Measurements from ENCODE around the gene PDE4DIP.
"Not testable (repeated sequence)": the region's sequence is repeated elsewhere in the genome, so short reads cannot be mapped to it uniquely, and the experiment has no call there.

The PDE4DIP gene

DNA sequence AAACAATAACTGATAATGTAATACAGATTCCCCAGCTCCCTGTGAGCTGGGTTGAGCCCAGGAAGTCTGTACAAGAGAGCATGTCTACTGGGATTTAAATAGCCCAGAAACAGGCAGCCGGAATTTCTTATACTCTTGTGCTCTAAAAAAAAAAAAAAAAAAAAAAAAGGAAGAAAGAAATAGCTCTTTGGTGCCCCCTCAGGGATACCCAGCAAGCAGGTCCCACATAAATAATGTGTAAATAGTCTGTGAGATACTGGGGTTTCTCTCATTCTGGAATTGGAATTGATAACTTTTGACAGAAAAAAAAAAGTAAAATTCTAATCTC is 25.4 kb downstream of the PDE4DIP start:
- H3K27ac ChIP-seq (ENCODE audit: insufficient read depth, low read depth, low read length, poor library complexity, severe bottlenecking); H3K4me1 ChIP-seq (ENCODE audit: control insufficient read depth, insufficient read depth, low read length); H3K36me3 ChIP-seq (ENCODE audit: control insufficient read depth, insufficient read depth, low read length); H3K27me3 ChIP-seq (ENCODE audit: control insufficient read depth, insufficient read depth, low read length, poor library complexity, severe bottlenecking); H3K4me3 ChIP-seq (ENCODE audit: insufficient read depth, low read depth, low read length); H3K9me3 ChIP-seq (ENCODE audit: control insufficient read depth, low read length): not testable (repeated sequence)
- no CpG with 5 or more reads among the region's 1 CpG for WGBS, 2 experiments

GRCh38 chr1:148874408-148875388 is 30.5 kb downstream of the PDE4DIP start:
- not testable (repeated sequence) for H3K27me3 ChIP-seq (ENCODE audit: control insufficient read depth, insufficient read depth, low read length, poor library complexity, severe bottlenecking); H3K9me3 ChIP-seq (ENCODE audit: control insufficient read depth, low read length); H3K4me3 ChIP-seq (ENCODE audit: insufficient read depth, low read depth, low read length); H3K36me3 ChIP-seq (ENCODE audit: control insufficient read depth, insufficient read depth, low read length); H3K4me1 ChIP-seq (ENCODE audit: control insufficient read depth, insufficient read depth, low read length); H3K27ac ChIP-seq (ENCODE audit: insufficient read depth, low read depth, low read length, poor library complexity, severe bottlenecking)
- no CpG with 5 or more reads among the region's 5 CpGs for WGBS, 2 experiments

DNA sequence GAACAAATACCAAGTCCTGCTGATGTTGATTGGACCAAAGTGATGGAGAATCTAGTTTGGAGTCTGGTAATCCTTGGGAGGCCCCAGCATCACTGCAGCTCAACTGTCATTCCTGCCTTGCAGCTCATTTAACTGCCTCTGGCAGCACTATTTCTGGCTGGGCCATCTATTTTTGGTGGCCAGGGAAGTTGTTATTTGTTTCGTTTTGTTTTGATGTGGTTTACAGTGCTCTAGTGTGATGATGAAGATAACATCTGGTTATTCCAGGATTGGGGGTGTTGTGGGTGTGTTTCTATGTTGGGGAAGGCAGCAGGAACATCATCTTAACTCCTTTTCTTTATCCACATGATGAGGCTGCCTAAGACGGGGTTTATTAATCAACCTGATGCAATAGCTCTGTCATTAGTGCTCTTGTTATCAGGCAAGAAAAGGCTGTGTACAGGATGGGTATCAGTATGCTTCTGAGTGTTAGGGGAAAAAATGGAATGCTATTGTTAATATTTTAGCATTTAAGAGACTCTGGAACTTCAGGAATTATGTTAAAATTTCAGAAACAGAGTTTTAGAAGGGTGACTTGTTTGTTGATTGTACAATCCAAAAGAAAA is 35.7 kb downstream of the PDE4DIP start:
- H3K4me3 ChIP-seq (ENCODE audit: insufficient read depth, low read depth, low read length); H3K9me3 ChIP-seq (ENCODE audit: control insufficient read depth, low read length); H3K4me1 ChIP-seq (ENCODE audit: control insufficient read depth, insufficient read depth, low read length); H3K27ac ChIP-seq (ENCODE audit: insufficient read depth, low read depth, low read length, poor library complexity, severe bottlenecking); H3K27me3 ChIP-seq (ENCODE audit: control insufficient read depth, insufficient read depth, low read length, poor library complexity, severe bottlenecking); H3K36me3 ChIP-seq (ENCODE audit: control insufficient read depth, insufficient read depth, low read length): not testable (repeated sequence)
- WGBS, 2 experiments = no CpG with 5 or more reads among the region's 2 CpGs

GRCh38 chr1:148881261-148881660 is 37.0 kb downstream of the PDE4DIP start:
- not testable (repeated sequence) for H3K27ac ChIP-seq (ENCODE audit: insufficient read depth, low read depth, low read length, poor library complexity, severe bottlenecking); H3K36me3 ChIP-seq (ENCODE audit: control insufficient read depth, insufficient read depth, low read length); H3K27me3 ChIP-seq (ENCODE audit: control insufficient read depth, insufficient read depth, low read length, poor library complexity, severe bottlenecking); H3K9me3 ChIP-seq (ENCODE audit: control insufficient read depth, low read length); H3K4me3 ChIP-seq (ENCODE audit: insufficient read depth, low read depth, low read length); H3K4me1 ChIP-seq (ENCODE audit: control insufficient read depth, insufficient read depth, low read length)
- WGBS, 2 experiments = no CpG with 5 or more reads among the region's 1 CpG

DNA sequence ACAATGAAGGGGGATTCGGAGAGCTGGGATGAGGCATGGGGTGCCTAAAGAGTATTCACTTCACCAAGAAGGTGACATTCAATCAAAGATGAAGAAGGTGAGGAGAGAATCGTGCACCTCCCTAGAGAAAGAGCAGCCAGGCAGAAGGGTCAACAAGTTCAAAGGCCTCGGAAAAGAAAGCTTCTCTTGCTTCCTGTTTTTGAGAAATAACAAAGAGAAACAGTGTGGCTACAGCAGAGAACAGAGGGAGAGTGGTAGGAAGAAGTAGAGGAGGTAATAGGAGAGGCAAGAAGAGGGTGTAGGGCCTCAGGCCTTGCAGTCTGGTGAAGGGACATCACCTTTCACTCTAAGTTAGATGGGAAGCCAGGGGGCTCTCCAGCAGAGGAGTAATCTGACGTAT is 41.0 kb downstream of the PDE4DIP start:
- WGBS, 2 experiments = 75 to 100% methylated on average over 1 to 2 of the region's 4 CpGs
- not testable (repeated sequence) for H3K9me3 ChIP-seq (ENCODE audit: control insufficient read depth, low read length); H3K4me1 ChIP-seq (ENCODE audit: control insufficient read depth, insufficient read depth, low read length); H3K4me3 ChIP-seq (ENCODE audit: insufficient read depth, low read depth, low read length); H3K27ac ChIP-seq (ENCODE audit: insufficient read depth, low read depth, low read length, poor library complexity, severe bottlenecking); H3K27me3 ChIP-seq (ENCODE audit: control insufficient read depth, insufficient read depth, low read length, poor library complexity, severe bottlenecking); H3K36me3 ChIP-seq (ENCODE audit: control insufficient read depth, insufficient read depth, low read length)

GRCh38 chr1:148886293-148886692 is 42.1 kb downstream of the PDE4DIP start:
- not testable (repeated sequence) for H3K36me3 ChIP-seq (ENCODE audit: control insufficient read depth, insufficient read depth, low read length); H3K4me3 ChIP-seq (ENCODE audit: insufficient read depth, low read depth, low read length); H3K4me1 ChIP-seq (ENCODE audit: control insufficient read depth, insufficient read depth, low read length); H3K27me3 ChIP-seq (ENCODE audit: control insufficient read depth, insufficient read depth, low read length, poor library complexity, severe bottlenecking); H3K27ac ChIP-seq (ENCODE audit: insufficient read depth, low read depth, low read length, poor library complexity, severe bottlenecking); H3K9me3 ChIP-seq (ENCODE audit: control insufficient read depth, low read length)
- no CpG with 5 or more reads among the region's 4 CpGs for WGBS, 2 experiments

GRCh38 chr1:148888597-148888996 is 44.4 kb downstream of the PDE4DIP start:
- H3K27me3 ChIP-seq (ENCODE audit: control insufficient read depth, insufficient read depth, low read length, poor library complexity, severe bottlenecking); H3K4me3 ChIP-seq (ENCODE audit: insufficient read depth, low read depth, low read length); H3K4me1 ChIP-seq (ENCODE audit: control insufficient read depth, insufficient read depth, low read length); H3K36me3 ChIP-seq (ENCODE audit: control insufficient read depth, insufficient read depth, low read length); H3K27ac ChIP-seq (ENCODE audit: insufficient read depth, low read depth, low read length, poor library complexity, severe bottlenecking); H3K9me3 ChIP-seq (ENCODE audit: control insufficient read depth, low read length): not testable (repeated sequence)
- no CpG with 5 or more reads among the region's 5 CpGs for WGBS, 2 experiments

- not testable (repeated sequence) for H3K27ac ChIP-seq (ENCODE audit: insufficient read depth, low read depth, low read length, poor library complexity, severe bottlenecking); H3K4me3 ChIP-seq (ENCODE audit: insufficient read depth, low read depth, low read length); H3K9me3 ChIP-seq (ENCODE audit: control insufficient read depth, low read length); H3K4me1 ChIP-seq (ENCODE audit: control insufficient read depth, insufficient read depth, low read length); H3K27me3 ChIP-seq (ENCODE audit: control insufficient read depth, insufficient read depth, low read length, poor library complexity, severe bottlenecking); H3K36me3 ChIP-seq (ENCODE audit: control insufficient read depth, insufficient read depth, low read length)
- 66% methylated on average over 4 of the region's 28 CpGs; no CpG with 5 or more reads in 1 of the 2 experiments for WGBS, 2 experiments
Observed at GRCh38 chr1:148889267-148890074, 45.2 kb downstream of the PDE4DIP start.

GRCh38 chr1:148890075-148890568 is 45.9 kb downstream of the PDE4DIP start:
- no CpG with 5 or more reads among the region's 4 CpGs for WGBS, 2 experiments
- not testable (repeated sequence) for H3K4me1 ChIP-seq (ENCODE audit: control insufficient read depth, insufficient read depth, low read length); H3K9me3 ChIP-seq (ENCODE audit: control insufficient read depth, low read length); H3K27ac ChIP-seq (ENCODE audit: insufficient read depth, low read depth, low read length, poor library complexity, severe bottlenecking); H3K27me3 ChIP-seq (ENCODE audit: control insufficient read depth, insufficient read depth, low read length, poor library complexity, severe bottlenecking); H3K36me3 ChIP-seq (ENCODE audit: control insufficient read depth, insufficient read depth, low read length); H3K4me3 ChIP-seq (ENCODE audit: insufficient read depth, low read depth, low read length)
